Measurements from ENCODE around the gene SPTB. TPM values are rescaled to one million over a fixed set of nuclear protein-coding genes. Genes with fewer than 3 reads are reported as not detected.

Gene SPTB
- total RNA-seq, 1 donor from 2014 or later: not detected

DNA sequence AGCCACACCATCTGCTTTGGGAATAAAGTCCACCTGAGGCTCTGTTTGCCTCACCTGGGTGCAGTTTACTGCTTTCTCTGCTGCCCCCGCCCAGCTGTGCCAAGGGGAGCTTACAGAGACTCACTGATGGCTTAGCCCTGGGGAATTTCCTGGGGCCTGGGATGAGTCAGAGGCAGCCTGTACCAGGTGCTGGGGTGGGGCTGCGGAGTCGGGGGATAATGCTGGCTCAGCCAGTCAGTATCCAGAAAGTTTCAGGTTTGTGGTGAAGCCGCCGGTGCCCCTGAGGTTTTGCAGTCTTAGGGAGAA, 153.2 kb downstream of the SPTB start:
- TF ChIP-seq CTCF (IDR thresholded peaks at IDR 0.05; ENCODE audit: insufficient read depth, low read length, severe bottlenecking): no peak
- FAIRE-seq (no peak), DNase-seq (ENCODE audit: low read depth) (peak; percentile 95)
- H3K4me3 ChIP-seq (ENCODE audit: low read depth, low read length): no peak overlapping the region
- peaks cover 34% of the 10 kb centered on the region for H3K36me3 ChIP-seq (ENCODE audit: control insufficient read depth, insufficient read depth, low read length)
- H3K27me3 ChIP-seq (ENCODE audit: control insufficient read depth, insufficient read depth, low read length): no peaks in the 10 kb centered on the region

DNA sequence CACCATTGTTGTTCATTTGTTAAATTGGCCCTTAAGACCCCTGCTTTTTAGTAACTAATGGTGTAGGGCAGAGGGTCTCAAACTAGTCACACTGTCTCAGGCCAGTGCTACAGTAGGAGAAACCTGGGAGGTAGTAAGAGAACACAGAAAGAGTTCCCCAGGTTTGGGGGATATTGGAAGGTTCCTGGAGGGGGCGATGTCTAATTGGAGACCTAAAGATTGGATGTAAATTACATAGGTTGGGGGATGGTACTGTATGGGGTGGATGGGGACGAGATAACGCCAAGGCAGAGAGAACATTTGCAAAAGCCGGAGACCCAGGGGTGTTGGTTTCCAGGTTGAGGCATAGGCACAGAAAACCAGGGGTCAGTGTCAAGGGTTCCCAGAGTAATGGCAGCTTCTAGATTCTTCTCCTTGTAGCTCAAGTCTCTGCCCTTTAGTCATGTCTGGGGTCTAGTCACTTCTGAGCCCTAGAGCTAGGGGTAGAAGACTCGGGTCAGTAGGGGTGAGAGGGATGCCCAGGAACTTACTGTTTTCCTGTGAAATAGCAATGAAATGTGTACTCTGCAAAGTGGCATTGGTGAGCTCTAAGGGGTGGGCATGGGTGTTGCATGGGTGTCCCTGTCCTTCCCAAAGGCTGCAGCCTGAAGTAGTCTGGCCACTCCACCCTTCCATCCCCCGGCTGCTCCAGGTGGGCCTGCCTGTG, 153.7 kb downstream of the SPTB start:
- TF ChIP-seq CTCF (IDR thresholded peaks at IDR 0.05; ENCODE audit: insufficient read depth, low read length, severe bottlenecking): no peak
- FAIRE-seq (peak; percentile 43), DNase-seq (ENCODE audit: low read depth) (no peak)
- no peaks in the 10 kb centered on the region for H3K27me3 ChIP-seq (ENCODE audit: control insufficient read depth, insufficient read depth, low read length)
- no peak overlapping the region for H3K4me3 ChIP-seq (ENCODE audit: low read depth, low read length)
- peaks cover 29% of the 10 kb centered on the region for H3K36me3 ChIP-seq (ENCODE audit: control insufficient read depth, insufficient read depth, low read length)

DNA sequence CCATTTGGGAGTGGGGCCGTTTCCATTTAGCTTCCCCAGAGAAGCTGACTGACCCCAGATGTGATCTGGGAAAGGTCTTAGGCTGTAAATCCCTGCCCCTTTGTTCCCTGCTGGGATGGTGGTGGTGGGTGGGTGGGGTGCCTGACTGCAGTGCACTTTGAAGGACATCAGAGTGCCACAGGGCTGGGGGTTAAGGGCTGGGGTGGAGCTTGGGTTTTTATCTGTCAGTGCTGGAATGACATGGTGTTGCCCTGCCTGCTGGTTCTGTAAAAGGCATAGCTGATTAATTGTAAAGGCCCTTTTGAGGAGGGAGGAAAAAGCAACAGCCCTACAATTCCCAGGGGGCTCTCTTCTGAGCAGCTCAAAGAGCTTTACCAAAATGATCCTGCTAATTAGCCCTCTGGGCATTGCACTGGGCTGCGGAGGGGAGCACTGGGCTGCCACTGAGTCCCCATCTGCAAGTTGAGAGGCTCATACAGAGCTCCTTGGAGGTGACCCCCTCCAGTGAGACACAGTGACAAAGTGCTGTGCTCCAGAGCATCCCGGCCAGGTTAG, 154.4 kb downstream of the SPTB start:
- peaks cover 25% of the 10 kb centered on the region for H3K36me3 ChIP-seq (ENCODE audit: control insufficient read depth, insufficient read depth, low read length)
- no peak for DNase-seq (ENCODE audit: low read depth)
- TF ChIP-seq CTCF (IDR thresholded peaks at IDR 0.05; ENCODE audit: insufficient read depth, low read length, severe bottlenecking): no peak
- no peaks in the 10 kb centered on the region for H3K27me3 ChIP-seq (ENCODE audit: control insufficient read depth, insufficient read depth, low read length)
- FAIRE-seq: no peak
- H3K4me3 ChIP-seq (ENCODE audit: low read depth, low read length): no peak overlapping the region

DNA sequence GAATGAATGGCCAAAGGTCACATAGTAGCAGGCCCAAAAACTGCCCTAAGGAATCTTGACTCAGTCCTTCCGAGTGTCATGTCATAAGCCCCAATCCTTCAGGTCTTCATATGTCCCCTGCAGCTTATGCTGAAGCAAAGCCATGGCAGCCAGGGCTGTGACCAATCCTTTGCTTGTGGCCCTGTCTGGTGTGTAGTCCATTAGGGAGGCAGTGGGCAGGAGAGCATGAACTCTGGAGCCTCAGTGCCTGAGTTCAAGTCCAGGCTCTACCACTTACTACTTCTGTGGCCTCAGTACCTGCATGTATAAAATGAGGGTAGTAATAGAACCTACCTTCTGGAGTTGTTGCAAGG, 155.2 kb downstream of the SPTB start:
- no peak for TF ChIP-seq CTCF (IDR thresholded peaks at IDR 0.05; ENCODE audit: insufficient read depth, low read length, severe bottlenecking)
- FAIRE-seq: no peak
- no peaks in the 10 kb centered on the region for H3K27me3 ChIP-seq (ENCODE audit: control insufficient read depth, insufficient read depth, low read length)
- DNase-seq (ENCODE audit: low read depth): no peak
- peaks cover 22% of the 10 kb centered on the region for H3K36me3 ChIP-seq (ENCODE audit: control insufficient read depth, insufficient read depth, low read length)
- H3K4me3 ChIP-seq (ENCODE audit: low read depth, low read length): no peak overlapping the region

DNA sequence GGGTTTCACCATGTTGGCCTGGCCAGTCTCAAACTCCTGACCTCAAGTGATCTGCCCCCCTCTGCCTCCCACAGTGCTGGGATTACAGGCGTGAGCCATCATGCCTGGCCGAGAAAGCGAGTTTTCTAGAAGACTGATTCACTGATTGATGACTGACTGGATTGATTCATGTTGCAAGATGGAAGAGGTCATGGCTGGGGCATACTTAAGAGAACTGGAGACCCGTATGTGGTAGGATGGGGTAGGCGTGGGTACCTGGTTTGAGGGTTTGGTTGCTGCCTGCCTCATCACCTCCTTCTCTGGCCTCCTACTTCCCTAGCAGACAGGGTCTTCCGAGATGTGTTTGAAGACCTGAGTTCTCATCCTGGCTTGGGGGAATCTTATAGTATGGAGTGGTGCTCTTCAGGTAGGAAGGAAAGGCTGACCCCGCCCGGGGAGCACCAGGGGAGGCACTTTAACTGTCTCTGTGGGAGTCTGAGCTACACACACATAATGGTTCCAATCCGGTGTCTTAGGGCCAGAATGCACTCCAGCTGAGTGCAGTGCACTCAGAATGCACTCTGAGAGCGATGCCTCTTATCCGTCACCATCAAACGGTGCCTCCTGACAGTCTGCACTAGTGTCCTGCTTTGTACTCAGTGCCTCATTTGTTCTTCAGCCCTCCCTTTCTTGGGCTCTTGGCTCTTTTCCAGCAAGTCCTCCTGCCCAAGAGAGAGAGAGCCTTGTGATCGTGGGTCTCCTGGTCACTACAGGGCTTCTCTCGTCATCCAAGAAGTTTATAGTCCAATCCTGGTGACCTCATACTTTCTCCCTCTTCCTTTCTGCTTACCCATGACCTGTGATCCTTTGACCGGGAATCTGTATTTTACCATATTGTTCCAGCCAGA, 155.8 kb downstream of the SPTB start:
- no peak overlapping the region for H3K4me3 ChIP-seq (ENCODE audit: low read depth, low read length)
- no peaks in the 10 kb centered on the region for H3K27me3 ChIP-seq (ENCODE audit: control insufficient read depth, insufficient read depth, low read length)
- no peak for TF ChIP-seq CTCF (IDR thresholded peaks at IDR 0.05; ENCODE audit: insufficient read depth, low read length, severe bottlenecking)
- FAIRE-seq: peak; percentile 75
- peaks cover 21% of the 10 kb centered on the region for H3K36me3 ChIP-seq (ENCODE audit: control insufficient read depth, insufficient read depth, low read length)
- DNase-seq (ENCODE audit: low read depth): peak; percentile 91

Data from bronchial epithelial cell (primary cell).